K562 (cell line): Measurements from ENCODE around the gene TP73. TPM values are rescaled to one million over a fixed set of nuclear protein-coding genes. Genes with fewer than 3 reads are reported as not detected.

ENCODE experiments used
- CC2D1A ChIP-seq: fragments of 450-650 bp; IDR thresholded peaks from 2 replicates; pipeline ENCODE4 v1.6.1; 2017; ENCODE audit warnings: mild to moderate bottlenecking
- CREB1 ChIP-seq, 2 experiments: sonication (generic) in 1 of 2; formaldehyde crosslinking in 1 of 2; IDR thresholded peaks; 2 replicates each; pipeline versions ENCODE4 v1.6.1 to v1.8.0; 2012 to 2022; ENCODE audit warnings: inconsistent platforms in 1 of 2, mild to moderate bottlenecking in 1 of 2, missing genetic modification reagents in 1 of 2, moderate library complexity in 1 of 2
- E2F4 ChIP-seq: sonication (generic); formaldehyde crosslinking; IDR thresholded peaks from 2 replicates; pipeline ENCODE4 v1.8.0; 2022; ENCODE audit warnings: mild to moderate bottlenecking, low read depth, missing genetic modification reagents
- GABPB2 ChIP-seq: fragments of 250-450 bp; sonication (Bioruptor Pico); conservative IDR thresholded peaks from 2 replicates; pipeline ENCODE4 v1.5.1; 2021; ENCODE audit warnings: mild to moderate bottlenecking
- HOXB6 ChIP-seq: fragments of 250-450 bp; sonication (Bioruptor Pico); IDR thresholded peaks from 2 replicates; pipeline ENCODE4 v1.5.1; 2022; ENCODE audit warnings: mild to moderate bottlenecking, borderline replicate concordance
- MEF2A ChIP-seq: IDR thresholded peaks from 2 replicates; pipeline ENCODE4 v1.6.1; 2011; ENCODE audit warnings: low read depth, mild to moderate bottlenecking, low read length, moderate library complexity; ENCODE audit not compliant: control insufficient read depth
- MNT ChIP-seq, 2 experiments: fragments of 450-650 bp; conservative IDR thresholded peaks; 2 replicates each; pipeline ENCODE4 v1.6.1; 2017; ENCODE audit warnings: mild to moderate bottlenecking in 2 of 2, moderate library complexity in 2 of 2
- NFRKB ChIP-seq: fragments of 450-650 bp; IDR thresholded peaks from 2 replicates; pipeline ENCODE4 v1.6.1; 2016; ENCODE audit warnings: low read depth
- NR4A1 ChIP-seq, 2 experiments: fragments of 250-450 bp in 1 of 2; fragments of 450-650 bp in 1 of 2; sonication (Bioruptor Pico) in 1 of 2; IDR thresholded peaks; 2 replicates each; pipeline versions ENCODE4 v1.4.0 to v1.6.1; 2016 to 2020; ENCODE audit warnings: mild to moderate bottlenecking in 2 of 2, missing compliant biosample characterization in 1 of 2, missing genetic modification characterization in 1 of 2, moderate library complexity in 1 of 2
- RUNX1 ChIP-seq: sonication (generic); IDR thresholded peaks from 2 replicates; pipeline ENCODE4 v1.6.1; 2016; ENCODE audit warnings: antibody characterized with exemption, low read depth
- SLC30A9 ChIP-seq: fragments of 250-450 bp; sonication (Bioruptor Pico); IDR thresholded peaks from 2 replicates; pipeline ENCODE4 v1.8.0; 2022; ENCODE audit warnings: mild to moderate bottlenecking, moderate library complexity
- SMAD1 ChIP-seq: fragments of 150-350 bp; IDR thresholded peaks from 2 replicates; pipeline ENCODE4 v1.6.1; 2014; ENCODE audit warnings: low read length, low read depth; ENCODE audit not compliant: partially characterized antibody
- SMARCA4 ChIP-seq: fragments of 450-650 bp; IDR thresholded peaks from 2 replicates; pipeline ENCODE4 v1.6.1; 2016
- TEAD4 ChIP-seq, 2 experiments: sonication (generic) in 1 of 2; formaldehyde crosslinking in 1 of 2; IDR thresholded peaks; 2 replicates each; pipeline versions ENCODE4 v1.6.1 to v1.8.0; 2012 to 2022; ENCODE audit warnings: borderline replicate concordance in 1 of 2, inconsistent platforms in 1 of 2, low read length in 1 of 2, mild to moderate bottlenecking in 1 of 2, missing genetic modification reagents in 1 of 2
- U2AF1 ChIP-seq: fragments of 200-400 bp; formaldehyde crosslinking; optimal IDR thresholded peaks from 2 replicates; pipeline ENCODE3; 2017; ENCODE audit warnings: mild to moderate bottlenecking, low read depth, low read length, moderate library complexity
- ZBTB1 ChIP-seq: sonication (generic); formaldehyde crosslinking; IDR thresholded peaks from 2 replicates; pipeline ENCODE4 v1.8.1; 2023; ENCODE audit warnings: missing genetic modification reagents, low read depth, mild to moderate bottlenecking, borderline replicate concordance
- ZC3H8 ChIP-seq: fragments of 450-650 bp; IDR thresholded peaks from 2 replicates; pipeline ENCODE4 v1.6.1; 2017
- ZFX ChIP-seq: sonication (generic); formaldehyde crosslinking; IDR thresholded peaks from 2 replicates; pipeline ENCODE4 v1.8.0; 2022; ENCODE audit warnings: mild to moderate bottlenecking, missing genetic modification reagents, moderate library complexity
- ZNF124 ChIP-seq: sonication (generic); formaldehyde crosslinking; IDR thresholded peaks from 2 replicates; pipeline ENCODE4 v1.8.1; 2022; ENCODE audit warnings: missing genetic modification reagents
- ZNF239 ChIP-seq: fragments of 250-450 bp; sonication (Bioruptor Pico); IDR thresholded peaks from 2 replicates; pipeline ENCODE4 v1.4.0; 2020; ENCODE audit warnings: mild to moderate bottlenecking
- ZNF311 ChIP-seq: fragments of 250-450 bp; sonication (Bioruptor Pico); IDR thresholded peaks from 2 replicates; pipeline ENCODE4 v1.4.0; 2020; ENCODE audit warnings: mild to moderate bottlenecking, moderate library complexity
- ZNF354B ChIP-seq: fragments of 250-450 bp; sonication (Bioruptor Pico); IDR thresholded peaks from 2 replicates; pipeline ENCODE4 v1.4.0; 2020
- ZNF644 ChIP-seq: fragments of 200-800 bp; sonication (Bioruptor generic); IDR thresholded peaks from 2 replicates; pipeline ENCODE4 v1.6.1; 2016; ENCODE audit warnings: low read depth, missing genetic modification characterization, missing compliant biosample characterization
- ZNF699 ChIP-seq: fragments of 250-450 bp; sonication (Bioruptor Pico); IDR thresholded peaks from 2 replicates; pipeline ENCODE4 v1.8.0; 2021; ENCODE audit warnings: mild to moderate bottlenecking, moderate library complexity; ENCODE audit not compliant: insufficient replicate concordance
- ZNF707 ChIP-seq: fragments of 250-450 bp; sonication (Bioruptor Pico); conservative IDR thresholded peaks from 2 replicates; pipeline ENCODE4 v1.8.0; 2022; ENCODE audit warnings: inconsistent platforms, mild to moderate bottlenecking, moderate library complexity
- ZNF778 ChIP-seq: fragments of 450-650 bp; formaldehyde crosslinking; IDR thresholded peaks from 2 replicates; pipeline ENCODE4 v1.4.0; 2020; ENCODE audit warnings: mild to moderate bottlenecking, moderate library complexity
- ZNF780A ChIP-seq: fragments of 250-450 bp; sonication (Bioruptor Pico); IDR thresholded peaks from 2 replicates; pipeline ENCODE4 v1.5.0; 2021; ENCODE audit warnings: mild to moderate bottlenecking
- polyA plus RNA-seq, 8 experiments: library from polyadenylated mRNA; depleted of rRNA in 4 of 8; stranded (reverse) in 5 of 8; unstranded in 3 of 8; fragments of >200 nt; fragmentation: Nextera tagmentation in 2 of 8; fragmentation: Illumina TruSeq in 1 of 8; extraction: Ambion mirVana in 2 of 8; extraction: Trizol in 1 of 8; gene quantifications; 2 replicates each; pipeline versions ENCODE4 v1.2.1 to v1.2.3, GENCODE V29; 2011 to 2014; ENCODE audit warnings: inconsistent platforms in 1 of 8, missing spikeins in 1 of 8
- total RNA-seq, 7 experiments: library from RNA; depleted of rRNA in 6 of 7; stranded (reverse); fragments of >200 nt in 6 of 7; fragmentation: Illumina TruSeq in 2 of 7; extraction: Trizol in 2 of 7; gene quantifications; 2 replicates each; pipeline versions ENCODE4 v1.2.1 to v1.2.3, GENCODE V29; 2011 to 2021; ENCODE audit warnings: low replicate concordance in 1 of 7

TP73 gene
- total and polyA plus RNA-seq, 9 of the 15 experiments (the other 6 are each of a cell fraction or from before 2014, with no cell fraction given): 0.07 to 1.6 (median 0.40) TPM; not detected in 2

GRCh38 chr1:3772027-3772714, 119.9 kb downstream of the TP73 start (continued):
- TF ChIP-seq NR4A1 (CRISPR knock-in tag; IDR thresholded peaks at IDR 0.05): 0 out of 2 replicates have a peak, but pooled peaks have one; percentile 82
- TF ChIP-seq NR4A1 (tag; IDR thresholded peaks at IDR 0.05): no peak
- TF ChIP-seq TEAD4 (IDR thresholded peaks at IDR 0.05; ENCODE audit: low read length): 0 out of 2 replicates have a peak, but pooled peaks have one; percentile 10
- no peak for TF ChIP-seq TEAD4 (CRISPR knock-in tag; IDR thresholded peaks at IDR 0.05; ENCODE audit: borderline replicate concordance)
- TF ChIP-seq ZNF124 (CRISPR knock-in tag): no peak
- peak; percentile 94 to 96 for TF ChIP-seq MNT (conservative IDR thresholded peaks at IDR 0.05)
- no peak for TF ChIP-seq ZNF239
- TF ChIP-seq ZNF778 (CRISPR knock-in tag): no peak
- no peak for TF ChIP-seq CC2D1A
- TF ChIP-seq ZC3H8: no peak
- no peak for TF ChIP-seq ZNF780A (CRISPR knock-in tag)
- TF ChIP-seq E2F4 (CRISPR knock-in tag): no peak
- TF ChIP-seq MEF2A: no peak
- TF ChIP-seq ZBTB1 (CRISPR knock-in tag): peak; percentile 45; the same call in 1 of the 2 replicates
- TF ChIP-seq GABPB2 (CRISPR knock-in tag): no peak
- TF ChIP-seq SLC30A9 (CRISPR knock-in tag): no peak
- no peak for TF ChIP-seq ZNF707 (CRISPR knock-in tag)
- no peak for TF ChIP-seq CREB1 (IDR thresholded peaks at IDR 0.05)
- peak; percentile 39; the same call in 1 of the 2 replicates for TF ChIP-seq CREB1 (CRISPR knock-in tag; IDR thresholded peaks at IDR 0.05)
- TF ChIP-seq HOXB6: no peak
- no peak for TF ChIP-seq NFRKB
- TF ChIP-seq SMARCA4: no peak
- TF ChIP-seq RUNX1: no peak
- no peak for TF ChIP-seq ZNF644 (tag)
- no peak for TF ChIP-seq ZNF354B (CRISPR knock-in tag)
- no peak for TF ChIP-seq SMAD1
- TF ChIP-seq ZFX (CRISPR knock-in tag): peak; percentile 80
- no peak for TF ChIP-seq ZNF311
- no peak for TF ChIP-seq ZNF699 (CRISPR knock-in tag)
- TF ChIP-seq U2AF1: peak; percentile 51
